Activated CD4-positive, alpha-beta T cell treated with anti-CD3 and anti-CD28 coated beads for 36 hours (primary cell): ENCODE data around the gene PAX7. TPM values are rescaled to one million over a fixed set of nuclear protein-coding genes. Genes with fewer than 3 reads are reported as not detected.

ENCODE experiments used
- ATAC-seq: fragments of 200-7000 bp; cut with Tn5 transposase; one replicate; pipeline ENCODE4 v1.10.0; 2021; ENCODE audit warnings: mild to moderate bottlenecking, moderate library complexity
- CTCF ChIA-PET: fragments of 350-600 bp; sonication (Branson Sonifier 250); formaldehyde crosslinking; loops from one replicate; lab custom pipeline; 2021; ENCODE audit warnings: antibody characterized with exemption; lab: Charles Lee
- POLR2A ChIA-PET: fragments of 350-600 bp; sonication (Branson Sonifier 250); formaldehyde crosslinking; loops from one replicate; lab custom pipeline; 2021; ENCODE audit warnings: antibody characterized with exemption, inconsistent platforms; lab: Charles Lee
- DNase-seq: peaks from one replicate; pipeline ENCODE4 v3.0.0-alpha.2; 2020
- H3K27ac Mint-ChIP-seq: one replicate; pipeline ENCODE4 v1.8.0; 2021; ENCODE audit warnings: mixed read lengths
- H3K27me3 Mint-ChIP-seq: one replicate; pipeline ENCODE4 v1.8.0; 2021; ENCODE audit warnings: mixed read lengths
- H3K36me3 Mint-ChIP-seq: one replicate; pipeline ENCODE4 v1.8.0; 2021; ENCODE audit warnings: low read depth, mixed read lengths
- H3K4me1 Mint-ChIP-seq: one replicate; pipeline ENCODE4 v1.8.0; 2021; ENCODE audit warnings: mixed read lengths
- H3K4me3 Mint-ChIP-seq: one replicate; pipeline ENCODE4 v1.8.0; 2021; ENCODE audit warnings: mild to moderate bottlenecking, moderate library complexity, mixed read lengths
- H3K9me3 Mint-ChIP-seq: one replicate; pipeline ENCODE4 v1.8.0; 2021; ENCODE audit warnings: low read depth, mixed read lengths
- intact Hi-C, 2 experiments: fragments of 100-400 bp; cut with DNase I in 1 of 2; cut with micrococcal nuclease in 1 of 2; formaldehyde crosslinking; loops; one replicate each; pipeline versions ENCODE4 v1.14.2 to v1.15.1; 2022 to 2024; cut with DNase I, micrococcal nuclease
- total RNA-seq, 2 experiments: library from RNA; stranded (reverse); gene quantifications; one replicate each; pipeline ENCODE4 v1.2.3, GENCODE V29; 2021

The PAX7 gene
- total RNA-seq, 2 experiments from 2014 or later, result not detected

DNA sequence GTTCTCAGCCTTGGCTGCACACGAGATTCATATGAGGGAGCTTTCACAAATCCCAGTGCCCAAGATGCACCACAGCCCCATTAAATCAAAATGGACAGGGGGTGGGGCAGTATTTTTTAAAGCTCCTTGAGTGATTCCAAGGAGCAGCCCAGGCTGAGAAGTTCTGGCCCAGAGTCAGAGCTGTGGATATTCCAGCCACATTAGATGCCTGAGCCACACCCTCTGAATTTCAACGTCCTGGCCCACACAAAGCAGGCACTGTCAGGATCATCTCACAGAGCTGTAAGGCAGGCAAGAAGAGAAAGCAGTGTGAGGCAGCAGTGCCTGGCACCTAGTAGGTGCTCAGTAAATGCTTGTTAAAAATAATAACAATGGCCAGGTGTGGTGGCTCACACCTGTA, 37.4 kb downstream of the PAX7 start:
- Mint-ChIP-seq H3K4me1 (peaks cover 12% of the 10 kb centered on the region), H3K4me3 (no peak overlapping the region), H3K9me3 (no peaks in the 10 kb centered on the region), H3K36me3 (no peaks in the 10 kb centered on the region), H3K27ac (no peak overlapping the region), H3K27me3 (no peaks in the 10 kb centered on the region)
- POLR2A ChIA-PET, result no interaction called here
- intact Hi-C loops, result loop anchor here in 1 of 2 experiments (10.0 kb wide), 1 partner anchor 57 kb away; no protein-coding TSS in a partner anchor
- CTCF ChIA-PET, result interaction anchor here (1.0 to 3.1 kb wide), 2 partner anchors 17 to 71 kb away, joined by 3 to 14 read pairs; no protein-coding TSS in a partner anchor
- DNase-seq (no peak), ATAC-seq (no peak)

DNA sequence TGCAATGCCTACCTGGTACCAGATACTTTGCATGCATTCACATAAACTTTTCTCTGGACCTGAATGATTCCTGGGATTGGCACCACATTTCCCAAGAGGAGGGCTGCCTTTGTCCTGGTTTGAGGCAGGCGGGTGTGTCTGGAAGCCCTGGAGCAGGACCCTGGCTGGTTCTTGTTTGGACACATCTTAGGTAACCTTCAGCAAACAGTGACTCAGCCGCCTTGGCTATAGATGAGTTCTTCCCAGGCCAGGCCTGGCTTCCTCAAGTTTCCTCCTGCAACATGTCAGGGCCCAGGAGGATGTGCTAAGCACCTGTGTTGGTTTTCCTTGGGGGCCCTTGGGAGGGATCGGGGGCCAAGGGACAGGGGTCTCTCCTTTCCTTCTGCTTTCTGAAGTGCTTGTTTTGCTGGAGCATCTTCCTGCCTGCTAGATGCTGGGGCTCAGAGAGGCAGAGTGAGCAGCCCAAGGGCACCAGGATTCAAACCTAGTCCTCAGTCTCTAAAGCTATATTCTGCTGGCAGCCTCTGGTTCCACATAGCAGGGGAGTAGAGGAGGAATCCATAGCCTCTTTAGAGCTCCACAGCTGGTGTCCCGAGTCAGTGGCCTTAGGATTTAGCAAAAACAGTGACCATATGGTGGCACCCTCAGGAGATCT, 38.2 kb downstream of the PAX7 start:
- H3K27me3 Mint-ChIP-seq, result no peaks in the 10 kb centered on the region
- no peak overlapping the region for H3K4me3 Mint-ChIP-seq
- ATAC-seq (no peak), DNase-seq (no peak)
- ChIA-PET POLR2A (no interaction called here), CTCF (interaction anchor here (0.8 to 3.1 kb wide), 2 partner anchors 13 to 71 kb away, joined by 3 to 14 read pairs; no protein-coding TSS in a partner anchor)
- intact Hi-C loops, result loop anchor here in 1 of 2 experiments (10.0 kb wide), 1 partner anchor 56 kb away; no protein-coding TSS in a partner anchor
- H3K27ac Mint-ChIP-seq, result no peak overlapping the region
- H3K9me3 Mint-ChIP-seq, result no peaks in the 10 kb centered on the region
- H3K4me1 Mint-ChIP-seq, result peaks cover 12% of the 10 kb centered on the region
- no peaks in the 10 kb centered on the region for H3K36me3 Mint-ChIP-seq

DNA sequence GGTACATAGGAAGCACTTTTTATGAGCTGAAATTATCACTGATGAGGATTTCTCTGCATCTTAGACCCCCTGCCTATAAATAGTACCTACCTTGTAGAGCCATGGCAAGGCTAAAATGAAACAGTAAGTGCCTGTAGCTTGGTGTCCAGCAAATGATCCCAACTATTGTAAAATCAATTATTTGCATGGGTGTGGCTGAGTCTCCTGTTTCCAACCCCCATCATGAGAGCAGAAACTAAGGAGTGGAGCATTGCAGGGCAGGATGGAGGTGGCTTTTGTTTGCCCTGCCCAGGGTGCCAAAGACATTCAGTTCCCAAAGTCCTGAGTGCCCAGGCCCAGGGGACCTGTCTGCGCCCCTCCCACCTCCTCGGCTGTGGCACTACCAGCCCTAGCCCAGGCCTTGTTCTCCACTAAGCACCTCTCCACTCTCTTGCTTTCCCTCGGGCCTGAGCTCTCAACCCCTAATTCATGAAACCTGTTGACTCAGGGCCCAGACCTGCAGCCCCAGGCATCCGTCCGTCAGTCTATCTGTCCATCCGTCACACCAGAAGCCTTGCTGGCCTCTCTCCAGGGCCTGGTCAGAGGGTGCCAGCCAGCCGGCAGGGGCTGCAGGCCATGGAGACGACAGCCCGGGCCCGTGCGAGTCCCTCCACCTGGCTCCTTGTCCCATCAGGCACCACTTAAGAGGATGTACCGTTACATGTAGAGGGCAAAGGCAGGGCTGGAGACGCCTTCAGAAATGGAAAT, 39.6 kb downstream of the PAX7 start:
- H3K27ac Mint-ChIP-seq, result no peak overlapping the region
- H3K36me3 Mint-ChIP-seq, result no peaks in the 10 kb centered on the region
- intact Hi-C loops, result no loop called here
- no peaks in the 10 kb centered on the region for H3K9me3 Mint-ChIP-seq
- peaks cover 12% of the 10 kb centered on the region for H3K4me1 Mint-ChIP-seq
- H3K4me3 Mint-ChIP-seq, result no peak overlapping the region
- H3K27me3 Mint-ChIP-seq, result peaks cover 6% of the 10 kb centered on the region
- ATAC-seq, result no peak
- CTCF ChIA-PET, result interaction anchor here (0.8 kb wide), 1 partner anchor 54 kb away, joined by 3 read pairs; no protein-coding TSS in a partner anchor
- no peak for DNase-seq
- POLR2A ChIA-PET, result no interaction called here

DNA sequence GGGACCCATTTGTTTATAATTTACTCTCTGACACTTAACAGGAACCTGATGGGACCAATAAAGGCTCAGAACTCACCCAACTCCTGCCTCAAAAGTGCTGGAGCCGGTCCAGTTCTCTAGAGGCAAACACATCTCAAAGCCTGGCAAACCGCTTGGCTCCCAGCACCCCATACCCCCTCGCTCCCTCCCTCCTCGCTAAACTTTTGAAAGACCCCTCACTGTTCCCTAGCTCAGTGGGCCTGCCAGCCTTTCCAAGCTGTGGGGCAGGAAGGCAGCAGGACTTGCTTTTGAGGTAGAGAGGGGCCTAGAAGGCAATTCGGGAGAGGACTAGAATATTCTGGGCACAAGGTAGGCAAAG, 40.2 kb downstream of the PAX7 start:
- peaks cover 12% of the 10 kb centered on the region for H3K4me1 Mint-ChIP-seq
- CTCF ChIA-PET, result no interaction called here
- DNase-seq (no peak), ATAC-seq (no peak)
- POLR2A ChIA-PET, result no interaction called here
- intact Hi-C loops, result no loop called here
- H3K27ac Mint-ChIP-seq, result no peak overlapping the region
- H3K9me3 Mint-ChIP-seq, result no peaks in the 10 kb centered on the region
- H3K36me3 Mint-ChIP-seq, result no peaks in the 10 kb centered on the region
- no peak overlapping the region for H3K4me3 Mint-ChIP-seq
- peaks cover 8% of the 10 kb centered on the region for H3K27me3 Mint-ChIP-seq

DNA sequence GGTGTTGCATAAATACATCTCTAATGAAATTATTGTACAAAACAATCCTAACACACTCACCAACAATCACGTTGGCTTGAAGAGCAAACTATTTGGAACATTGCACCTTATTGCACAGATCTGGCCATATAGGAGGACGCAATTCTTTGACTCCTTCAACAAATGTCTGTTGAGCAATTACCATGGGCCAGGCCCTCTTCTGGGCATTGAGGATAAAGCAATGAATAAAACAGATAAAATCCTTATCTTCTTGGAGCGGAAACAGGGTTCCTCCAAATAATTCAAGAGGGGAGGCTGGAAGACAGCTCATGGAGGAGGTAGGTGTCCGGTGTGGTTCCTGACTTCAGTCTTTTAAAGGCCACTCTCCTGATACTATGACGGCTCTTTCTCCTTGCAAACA, 43.3 kb downstream of the PAX7 start:
- Mint-ChIP-seq H3K27me3 (peaks cover 13% of the 10 kb centered on the region), H3K27ac (no peak overlapping the region), H3K36me3 (no peaks in the 10 kb centered on the region), H3K4me1 (no peaks in the 10 kb centered on the region), H3K4me3 (no peak overlapping the region), H3K9me3 (no peaks in the 10 kb centered on the region)
- CTCF ChIA-PET, result interaction anchor here (0.7 kb wide), 1 partner anchor 689 kb away, joined by 3 read pairs; no protein-coding TSS in a partner anchor
- DNase-seq, result no peak
- POLR2A ChIA-PET, result no interaction called here
- ATAC-seq, result no peak
- intact Hi-C loops, result no loop called here

DNA sequence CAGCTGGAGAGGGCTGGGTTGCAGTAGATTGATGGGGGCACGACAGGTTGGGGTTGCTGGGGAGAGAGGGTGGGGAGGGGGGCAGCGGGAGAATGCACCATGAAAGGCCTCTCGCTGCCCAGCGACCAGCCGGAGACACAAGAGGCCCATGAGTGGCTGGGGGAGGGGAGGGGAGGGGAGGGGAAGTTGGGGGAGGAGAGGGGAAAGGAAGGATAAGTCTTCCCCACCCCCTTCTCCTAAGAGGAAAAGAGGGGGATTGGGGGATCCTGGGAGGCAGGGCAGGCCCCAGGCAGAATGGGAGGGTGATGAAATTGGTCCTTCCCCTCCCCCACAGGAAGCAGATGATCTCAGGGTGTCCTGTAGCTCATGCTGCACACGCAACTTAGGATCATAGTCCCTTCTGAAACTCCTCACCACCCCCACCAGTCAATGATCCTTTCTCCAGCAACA, 45.7 kb downstream of the PAX7 start:
- peak; percentile 33 for ATAC-seq
- CTCF ChIA-PET, result interaction anchor here (0.6 to 1.6 kb wide), 3 partner anchors 20 to 377 kb away, joined by 3 to 8 read pairs (median 6); no protein-coding TSS in a partner anchor
- DNase-seq, result peak; percentile 25
- no peak overlapping the region for H3K27ac Mint-ChIP-seq
- no peaks in the 10 kb centered on the region for H3K9me3 Mint-ChIP-seq
- no peaks in the 10 kb centered on the region for H3K4me1 Mint-ChIP-seq
- intact Hi-C loops, result no loop called here
- H3K27me3 Mint-ChIP-seq, result peaks cover 20% of the 10 kb centered on the region
- no peak overlapping the region for H3K4me3 Mint-ChIP-seq
- no peaks in the 10 kb centered on the region for H3K36me3 Mint-ChIP-seq
- POLR2A ChIA-PET, result no interaction called here

DNA sequence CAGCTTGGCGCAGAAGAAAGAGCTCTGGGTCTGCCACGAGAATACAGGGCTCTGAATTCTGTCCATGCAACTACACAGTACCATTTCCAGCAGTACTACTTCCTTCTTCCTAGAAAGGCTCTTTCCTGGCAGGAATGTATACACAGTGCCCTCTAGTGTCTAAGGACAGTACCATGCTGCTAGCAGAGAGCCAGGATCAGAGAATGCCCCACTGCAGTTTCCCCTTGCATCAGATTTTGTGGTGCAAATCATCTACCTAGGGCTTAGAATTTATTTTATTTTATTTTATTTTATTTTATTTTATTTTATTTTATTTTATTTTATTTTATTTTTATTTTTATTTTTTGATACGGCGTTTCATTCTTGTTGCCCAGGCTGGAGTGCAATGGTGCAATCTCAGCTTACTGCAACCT, 50.8 kb downstream of the PAX7 start:
- POLR2A ChIA-PET, result interaction anchor here (0.6 kb wide), 1 partner anchor 20 kb away, joined by 6 read pairs; no protein-coding TSS in a partner anchor
- Mint-ChIP-seq H3K27me3 (peaks cover 9% of the 10 kb centered on the region), H3K9me3 (no peaks in the 10 kb centered on the region), H3K4me3 (no peak overlapping the region), H3K36me3 (no peaks in the 10 kb centered on the region), H3K4me1 (no peaks in the 10 kb centered on the region), H3K27ac (no peak overlapping the region)
- ATAC-seq (peak; percentile 42), DNase-seq (peak; percentile 20)
- CTCF ChIA-PET, result interaction anchor here (0.8 to 3.4 kb wide), 4 partner anchors 12 to 98 kb away, joined by 3 to 14 read pairs (median 3); no protein-coding TSS in a partner anchor
- intact Hi-C loops, result loop anchor here (1.0 to 5.0 kb wide), 4 partner anchors 64 to 141 kb away; no protein-coding TSS in a partner anchor

DNA sequence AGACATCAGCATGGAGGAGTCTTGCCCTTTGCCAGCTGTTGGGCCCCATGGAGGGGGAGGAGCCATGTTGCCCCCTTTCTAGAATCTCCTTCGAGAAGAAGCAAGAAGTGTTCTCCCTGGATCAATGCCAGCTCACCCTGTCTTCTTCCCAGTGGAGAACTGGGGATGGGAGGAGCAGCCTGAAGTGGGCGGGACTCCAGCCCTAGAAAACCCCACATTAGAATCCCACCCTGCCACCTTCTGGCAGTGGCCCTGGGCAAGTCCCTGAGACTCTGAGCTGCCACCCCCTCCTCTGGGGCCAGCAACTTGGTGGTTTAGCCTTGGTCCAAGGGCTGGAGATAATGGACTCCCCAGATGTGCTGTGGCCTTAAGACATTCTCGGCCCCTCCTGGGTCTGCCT, 51.7 kb downstream of the PAX7 start:
- intact Hi-C loops, result loop anchor here in 1 of 2 experiments (5.0 kb wide), 2 partner anchors 65 to 140 kb away; no protein-coding TSS in a partner anchor
- Mint-ChIP-seq H3K4me1 (no peaks in the 10 kb centered on the region), H3K27me3 (peaks cover 8% of the 10 kb centered on the region), H3K9me3 (no peaks in the 10 kb centered on the region), H3K36me3 (no peaks in the 10 kb centered on the region), H3K4me3 (no peak overlapping the region), H3K27ac (no peak overlapping the region)
- no peak for DNase-seq
- ATAC-seq, result no peak
- ChIA-PET POLR2A (no interaction called here), CTCF (interaction anchor here (0.5 to 3.4 kb wide), 4 partner anchors 13 to 443 kb away, joined by 3 to 14 read pairs (median 4); no protein-coding TSS in a partner anchor)

DNA sequence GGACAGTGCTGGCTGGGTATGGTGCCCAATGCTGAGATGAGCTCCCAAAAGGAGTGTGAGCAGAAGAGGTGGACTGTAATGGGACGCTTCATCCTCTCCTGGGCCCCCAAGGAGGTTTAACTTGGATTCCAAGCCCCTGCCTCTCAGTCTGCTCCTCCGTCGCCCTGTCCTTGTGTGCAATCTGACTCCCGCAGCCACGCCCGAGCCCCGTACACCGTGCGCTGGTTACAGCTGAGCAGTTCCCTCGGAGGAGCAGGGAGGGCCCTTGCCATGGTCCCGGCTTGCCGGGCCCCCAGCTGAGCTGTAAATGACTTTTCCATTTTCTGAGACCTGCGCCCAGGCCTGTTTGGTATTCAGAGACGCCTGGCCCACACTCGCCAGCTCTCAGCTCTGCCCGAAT, 53.7 kb downstream of the PAX7 start:
- intact Hi-C loops, result loop anchor here in 1 of 2 experiments (5.0 kb wide), 2 partner anchors 67 to 138 kb away; no protein-coding TSS in a partner anchor
- POLR2A ChIA-PET, result no interaction called here
- no peak for ATAC-seq
- H3K9me3 Mint-ChIP-seq, result no peaks in the 10 kb centered on the region
- no peaks in the 10 kb centered on the region for H3K4me1 Mint-ChIP-seq
- no peaks in the 10 kb centered on the region for H3K36me3 Mint-ChIP-seq
- peaks cover 8% of the 10 kb centered on the region for H3K27me3 Mint-ChIP-seq
- no peak for DNase-seq
- no peak overlapping the region for H3K4me3 Mint-ChIP-seq
- no peak overlapping the region for H3K27ac Mint-ChIP-seq
- CTCF ChIA-PET, result interaction anchor here (0.6 to 1.5 kb wide), 2 partner anchors 68 to 87 kb away, joined by 3 to 10 read pairs; no protein-coding TSS in a partner anchor

DNA sequence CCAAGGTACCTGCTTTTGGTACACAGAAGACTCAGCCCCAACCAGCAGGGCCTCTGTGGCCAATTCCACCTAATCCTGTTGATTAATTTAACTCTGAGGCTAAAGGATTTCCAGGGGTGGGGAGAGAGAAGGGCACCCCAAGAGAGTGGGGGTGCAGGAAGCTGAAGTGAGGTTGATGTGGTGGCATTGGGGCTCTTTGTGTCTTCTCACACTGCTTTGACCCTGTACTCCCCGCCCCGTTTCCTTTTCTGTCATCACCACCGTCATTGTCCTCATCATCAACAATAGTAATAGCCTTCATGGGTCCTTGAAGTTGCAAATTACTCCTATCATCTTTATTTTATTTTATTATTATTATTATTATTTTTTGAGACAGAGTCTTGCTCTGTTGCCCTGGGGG, 55.9 kb downstream of the PAX7 start:
- CTCF ChIA-PET, result interaction anchor here (0.6 to 1.4 kb wide), 3 partner anchors 62 to 223 kb away, joined by 3 to 5 read pairs (median 3); no protein-coding TSS in a partner anchor
- H3K27me3 Mint-ChIP-seq, result peaks cover 2% of the 10 kb centered on the region
- POLR2A ChIA-PET, result no interaction called here
- no peak overlapping the region for H3K27ac Mint-ChIP-seq
- H3K36me3 Mint-ChIP-seq, result no peaks in the 10 kb centered on the region
- H3K4me3 Mint-ChIP-seq, result no peak overlapping the region
- no peaks in the 10 kb centered on the region for H3K9me3 Mint-ChIP-seq
- intact Hi-C loops, result no loop called here
- DNase-seq (no peak), ATAC-seq (peak; percentile 53)
- no peaks in the 10 kb centered on the region for H3K4me1 Mint-ChIP-seq

DNA sequence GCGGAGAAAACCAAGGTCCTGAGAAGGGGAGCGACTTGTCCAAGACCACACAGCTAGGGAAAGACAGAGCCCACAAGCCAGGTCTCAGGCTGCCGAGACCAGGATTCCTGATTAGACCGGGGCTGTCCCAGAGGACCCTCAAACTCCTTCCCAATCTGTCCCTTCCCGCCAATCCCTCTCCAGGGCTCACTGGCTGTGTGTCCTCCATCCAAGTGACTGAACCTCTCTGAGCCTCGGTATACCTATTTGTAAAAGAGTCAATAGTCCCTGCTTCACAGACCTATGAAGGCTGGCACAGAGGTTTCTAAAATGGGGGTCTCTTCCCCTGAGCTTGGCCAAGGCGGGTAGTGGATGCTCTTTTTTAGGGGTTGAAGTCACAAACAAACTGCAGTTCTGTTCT, 56.6 kb downstream of the PAX7 start:
- no peak overlapping the region for H3K4me3 Mint-ChIP-seq
- intact Hi-C loops, result no loop called here
- ATAC-seq, result no peak
- H3K27ac Mint-ChIP-seq, result no peak overlapping the region
- H3K4me1 Mint-ChIP-seq, result no peaks in the 10 kb centered on the region
- DNase-seq, result no peak
- H3K27me3 Mint-ChIP-seq, result peaks cover 6% of the 10 kb centered on the region
- no peaks in the 10 kb centered on the region for H3K9me3 Mint-ChIP-seq
- H3K36me3 Mint-ChIP-seq, result no peaks in the 10 kb centered on the region
- POLR2A ChIA-PET, result no interaction called here
- CTCF ChIA-PET, result interaction anchor here (0.6 kb wide), 1 partner anchor 224 kb away, joined by 3 read pairs; no protein-coding TSS in a partner anchor
